Activated CD8-positive, alpha-beta memory T cell treated with anti-CD3 and anti-CD28 coated beads for 4 hours (primary cell): ENCODE results near the gene PI4K2A.

ENCODE experiments used
- DNase-seq, 2 donors: peaks; one replicate each; pipeline ENCODE4 v3.0.0-alpha.2; 2020; ENCODE audit warnings: low read depth in 2 of 2

The PI4K2A gene

DNA sequence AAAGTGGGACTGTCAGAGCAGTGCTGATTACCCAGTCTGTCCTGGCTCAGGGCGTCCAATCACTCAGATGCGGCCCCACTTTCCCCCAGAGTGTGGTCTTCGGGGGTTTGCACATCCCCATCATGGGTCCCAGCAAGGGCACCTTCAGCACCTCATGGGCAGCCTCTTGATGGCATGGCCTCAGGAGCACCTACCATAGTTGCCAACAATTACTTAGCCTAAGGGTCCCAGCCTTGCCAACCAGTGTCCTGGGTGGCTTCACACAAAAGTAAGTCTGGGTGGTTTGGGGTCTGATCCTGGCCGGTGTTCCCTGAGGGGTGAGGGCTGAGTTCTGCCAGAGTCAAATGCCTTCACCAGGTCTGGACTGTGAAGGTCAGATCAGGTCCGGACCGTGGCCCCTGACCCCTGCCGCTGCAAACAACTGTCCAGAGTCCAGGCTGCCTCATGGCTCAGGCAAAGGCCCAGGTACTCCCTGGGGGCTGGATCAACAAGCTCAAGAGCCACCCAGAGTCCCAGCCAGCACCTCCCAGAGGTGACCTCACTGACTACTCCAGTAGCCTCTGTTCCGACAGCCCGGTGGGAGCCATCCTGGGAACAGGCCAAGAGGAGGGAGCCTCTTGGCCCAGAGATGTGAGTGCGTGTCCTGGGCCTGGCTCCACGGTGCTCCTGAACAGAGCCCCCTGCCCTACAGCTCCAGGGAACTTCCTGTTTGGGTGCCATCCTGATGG is 66.8 kb downstream of the PI4K2A start:
- no peak for DNase-seq

DNA sequence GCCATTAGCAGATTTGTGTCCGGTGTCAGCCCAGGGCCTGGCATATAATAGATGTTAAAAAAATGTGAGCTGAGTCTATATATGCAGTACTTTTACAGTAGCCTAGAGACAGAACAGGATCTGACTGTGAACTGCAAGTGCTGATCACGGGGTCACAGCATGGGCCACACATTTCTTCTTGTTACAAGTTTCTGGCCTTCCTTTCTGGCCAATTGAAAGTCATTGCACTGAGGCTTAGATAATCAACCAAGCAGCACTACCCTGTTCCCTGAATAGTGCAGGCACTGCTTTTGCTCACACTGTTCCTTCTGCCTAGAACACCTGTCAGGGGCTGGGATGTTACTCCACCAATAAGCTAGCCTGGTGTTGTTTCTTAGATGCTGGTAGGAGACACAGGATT is 67.7 kb downstream of the PI4K2A start:
- DNase-seq, result no peak

DNA sequence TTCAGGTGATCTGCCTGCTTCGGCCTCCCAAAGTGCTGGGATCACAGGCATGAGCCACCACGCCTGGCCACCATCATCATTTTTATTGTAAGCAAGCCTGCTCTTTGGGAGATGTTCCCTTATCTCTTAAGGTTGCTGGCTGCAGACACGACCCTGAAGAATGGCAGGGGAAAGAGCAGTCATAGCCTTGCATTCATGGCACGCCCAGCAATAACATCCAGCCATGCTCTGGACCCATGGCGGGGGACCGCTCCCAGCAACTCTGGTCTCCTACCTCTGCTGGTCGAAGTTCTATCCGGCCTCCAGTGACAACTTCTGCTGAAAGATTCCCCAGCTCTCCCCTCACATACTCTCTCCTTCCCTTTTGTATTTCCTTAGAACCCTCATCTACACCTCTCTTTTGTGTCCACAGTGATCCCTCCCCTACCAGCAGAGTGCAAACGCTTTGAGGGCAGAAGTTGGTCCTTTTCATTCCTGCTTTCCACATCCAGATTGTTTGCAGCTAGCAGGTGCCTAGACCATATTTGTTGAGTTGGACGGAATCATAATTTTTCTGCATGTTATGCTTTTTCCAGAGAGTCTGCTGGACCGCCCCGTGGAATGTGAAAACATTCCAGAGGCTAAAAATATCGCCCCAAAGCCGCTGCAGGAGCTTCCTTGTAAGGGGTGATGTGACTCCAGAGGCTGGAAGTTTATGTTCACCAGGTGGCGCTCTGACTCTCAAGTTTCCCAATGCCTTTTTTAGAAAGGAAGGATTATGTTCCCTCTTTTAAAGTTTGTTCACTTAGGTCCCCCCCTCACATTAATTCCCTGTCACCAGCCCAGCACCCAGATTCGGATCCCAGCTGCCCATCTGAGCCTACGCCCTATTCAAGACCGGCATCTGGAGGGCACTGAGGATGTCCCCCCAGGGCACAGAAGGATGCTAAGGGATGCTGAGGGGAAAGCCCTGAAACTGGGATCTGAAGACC is 68.8 kb downstream of the PI4K2A start:
- DNase-seq, result no peak

DNA sequence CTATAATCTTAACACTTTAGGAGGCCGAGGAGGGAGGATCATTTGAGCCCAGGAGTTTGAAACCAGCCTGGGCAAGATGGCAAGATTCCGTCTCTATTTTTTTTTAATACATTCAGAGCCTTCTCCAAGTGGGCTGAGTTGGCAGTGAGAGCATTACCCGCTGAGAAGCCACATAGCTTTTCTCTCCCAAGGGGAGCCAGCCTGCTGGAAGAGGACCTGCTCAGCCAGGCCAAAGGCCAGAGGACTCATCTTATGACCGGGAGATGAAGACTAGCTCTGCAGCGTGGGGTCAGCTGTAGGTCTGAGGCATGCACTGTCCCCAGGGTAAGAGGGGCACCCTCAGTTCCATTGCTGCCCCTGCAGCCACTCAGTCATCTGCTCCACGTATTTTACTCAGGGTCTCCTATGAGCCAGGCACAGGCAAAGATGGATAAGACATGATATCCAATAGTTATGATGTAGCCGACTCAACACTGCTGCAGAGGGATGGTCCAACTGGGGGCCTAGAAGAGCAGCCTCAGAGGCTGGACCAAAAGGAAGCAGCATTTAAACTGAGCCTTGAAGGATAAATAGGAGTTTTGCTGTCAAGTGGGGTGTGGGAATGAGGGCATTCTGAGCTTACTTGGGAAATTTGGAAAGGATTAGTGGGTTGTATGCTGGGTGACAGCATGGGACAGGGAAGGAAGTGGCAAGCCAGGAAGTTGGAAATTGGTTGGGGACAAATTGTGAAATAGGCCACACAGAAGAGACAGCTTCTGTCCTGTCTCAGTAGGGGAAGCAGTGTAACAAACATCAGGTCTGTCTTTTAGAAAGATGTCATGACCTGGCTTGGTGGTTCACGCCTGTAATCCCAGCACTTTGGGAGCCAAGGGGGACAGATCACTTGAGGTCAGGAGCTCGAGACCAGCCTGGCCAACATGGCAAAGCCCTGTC is 71.4 kb downstream of the PI4K2A start:
- DNase-seq, result no peak

DNA sequence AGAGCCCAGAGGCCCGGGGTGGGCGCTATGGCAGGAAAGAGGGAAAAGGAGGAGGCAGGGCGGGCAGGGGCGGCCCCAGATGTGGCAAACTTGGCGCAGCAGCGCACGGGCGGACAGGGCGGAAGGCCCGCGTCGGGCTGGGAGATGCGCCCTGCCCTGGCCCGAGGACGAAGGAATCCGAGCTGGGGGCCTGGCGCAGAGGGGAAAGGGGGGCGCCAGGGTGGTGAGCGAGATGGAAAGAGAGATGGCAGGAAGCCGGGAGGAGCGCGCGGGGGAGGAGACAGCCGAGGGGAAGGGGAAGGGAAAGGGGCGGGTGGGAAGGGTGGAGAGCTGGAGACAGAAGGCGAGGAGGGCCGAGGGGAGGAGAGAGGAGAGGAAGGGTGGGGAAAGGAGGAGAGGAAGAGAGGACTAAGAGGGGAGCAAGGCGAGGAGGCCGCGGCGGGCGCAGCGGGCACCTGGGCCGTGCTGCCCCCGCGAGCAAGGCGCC is 72.9 kb downstream of the PI4K2A start, which contains the start of gene MARVELD1:
MARVELD1 (plus strand) TSS at position 392 of the 487 bp plus-strand sequence. CDS start 147 bp downstream, outside the sequence.
- no peak for DNase-seq

DNA sequence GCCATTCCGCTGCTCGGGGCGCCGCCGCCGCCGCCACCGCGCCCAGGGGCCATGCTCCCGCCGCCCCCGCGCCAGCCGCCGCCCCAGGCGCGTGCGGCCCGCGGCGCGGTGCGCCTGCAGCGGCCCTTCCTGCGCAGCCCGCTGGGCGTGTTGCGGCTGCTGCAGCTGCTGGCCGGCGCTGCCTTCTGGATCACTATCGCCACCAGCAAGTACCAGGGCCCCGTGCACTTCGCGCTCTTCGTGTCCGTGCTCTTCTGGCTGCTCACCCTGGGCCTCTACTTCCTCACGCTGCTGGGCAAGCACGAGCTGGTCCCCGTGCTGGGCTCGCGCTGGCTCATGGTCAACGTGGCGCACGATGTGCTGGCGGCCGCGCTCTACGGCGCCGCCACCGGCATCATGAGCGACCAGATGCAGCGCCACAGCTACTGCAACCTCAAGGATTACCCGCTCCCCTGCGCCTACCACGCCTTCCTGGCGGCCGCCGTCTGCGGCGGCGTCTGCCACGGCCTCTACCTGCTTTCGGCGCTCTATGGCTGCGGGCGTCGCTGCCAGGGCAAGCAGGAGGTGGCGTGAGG is 73.4 kb downstream of the PI4K2A start:
- peak in 1 of 2 donors; percentile 5 for DNase-seq

DNA sequence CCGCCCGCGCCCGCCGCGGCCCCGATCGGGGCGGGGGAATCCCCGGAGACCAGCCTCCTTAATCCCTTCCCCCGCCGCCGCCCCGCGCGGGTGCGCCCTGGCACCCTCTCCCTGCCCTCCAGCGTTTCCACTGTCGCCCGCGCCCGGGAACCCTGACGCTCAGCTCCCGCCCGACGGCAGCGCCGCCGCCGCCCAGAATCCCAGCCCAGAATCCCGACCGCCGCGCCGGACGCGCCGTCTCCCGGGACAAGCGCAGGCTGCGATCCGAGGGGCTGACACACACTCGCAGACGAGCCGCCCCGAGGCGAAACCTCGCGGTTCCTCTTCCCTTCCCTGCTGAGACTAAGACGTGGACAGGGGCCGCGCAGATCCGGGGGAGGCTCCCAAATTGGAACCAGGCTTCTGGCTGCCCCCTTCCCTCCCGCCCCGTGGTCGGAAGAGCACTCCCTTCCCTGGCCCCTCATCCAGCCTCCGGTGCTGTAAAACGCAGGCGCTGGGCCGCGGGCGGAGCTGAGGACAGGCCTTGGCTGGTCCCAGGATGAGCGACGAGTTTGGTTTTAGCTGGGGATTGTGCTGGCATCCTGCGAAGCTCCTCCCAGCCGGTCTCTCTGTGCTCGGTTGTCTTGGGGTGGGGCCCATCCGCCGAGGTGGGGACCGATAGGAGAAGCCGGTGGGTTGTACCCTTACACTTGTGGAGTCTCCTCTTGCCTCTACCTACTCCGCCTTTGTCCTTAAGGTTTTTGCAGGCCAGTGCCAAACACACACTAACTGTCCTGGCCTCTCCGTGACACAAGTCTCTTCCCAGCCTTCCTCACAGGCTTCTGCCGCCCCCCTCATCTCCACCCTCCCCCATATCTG is 74.2 kb downstream of the PI4K2A start:
- DNase-seq, result no peak

DNA sequence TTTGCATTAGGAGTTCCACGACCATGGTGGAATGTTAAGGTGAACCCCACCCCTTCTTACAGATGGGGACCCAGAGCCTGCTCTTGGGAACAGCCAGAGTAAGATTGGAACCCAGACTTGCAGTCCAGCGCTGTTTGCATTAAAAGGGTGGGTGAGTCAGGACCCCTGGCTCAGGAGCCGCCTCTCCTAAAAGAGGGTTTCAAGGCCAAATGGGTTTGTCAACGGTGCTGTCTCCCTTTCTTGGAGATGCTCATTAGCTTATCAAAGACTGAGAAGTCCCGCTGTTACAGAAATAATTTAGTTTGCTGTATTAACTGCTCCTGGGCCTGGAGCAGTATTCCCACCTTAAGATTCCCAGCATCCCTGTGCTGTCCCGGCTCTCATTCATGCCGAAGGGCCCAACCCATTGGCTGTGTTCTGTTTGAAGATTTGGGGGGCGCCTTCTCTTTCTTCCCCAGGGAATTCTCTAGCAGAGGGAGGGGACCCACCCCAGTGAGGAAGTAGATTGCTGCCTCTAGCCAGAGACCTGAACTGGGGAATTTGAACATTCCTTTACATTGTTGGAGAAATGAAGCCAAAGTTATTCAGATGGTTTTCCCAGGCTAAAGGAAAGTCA is 74.9 kb downstream of the PI4K2A start:
- DNase-seq, result no peak

DNA sequence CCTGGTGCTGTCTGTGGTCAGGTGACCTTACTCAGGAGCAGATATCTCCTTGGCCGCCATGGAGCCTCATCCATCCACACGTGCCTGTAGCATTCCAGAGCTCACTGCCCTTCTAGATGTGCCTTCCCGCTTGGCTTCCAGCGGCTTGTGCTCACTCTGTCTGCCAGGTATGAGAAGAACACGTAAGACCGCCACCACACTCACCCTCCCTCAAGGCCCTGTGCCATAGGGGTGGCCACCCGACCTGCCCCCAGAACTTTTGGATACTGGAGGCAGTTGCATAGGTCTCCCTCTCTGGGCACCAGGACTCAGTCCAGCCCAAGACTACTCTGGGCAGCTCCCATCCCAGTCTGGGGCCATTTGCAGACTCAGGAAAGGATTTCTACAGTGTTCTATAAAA is 77.2 kb downstream of the PI4K2A start:
- no peak for DNase-seq

DNA sequence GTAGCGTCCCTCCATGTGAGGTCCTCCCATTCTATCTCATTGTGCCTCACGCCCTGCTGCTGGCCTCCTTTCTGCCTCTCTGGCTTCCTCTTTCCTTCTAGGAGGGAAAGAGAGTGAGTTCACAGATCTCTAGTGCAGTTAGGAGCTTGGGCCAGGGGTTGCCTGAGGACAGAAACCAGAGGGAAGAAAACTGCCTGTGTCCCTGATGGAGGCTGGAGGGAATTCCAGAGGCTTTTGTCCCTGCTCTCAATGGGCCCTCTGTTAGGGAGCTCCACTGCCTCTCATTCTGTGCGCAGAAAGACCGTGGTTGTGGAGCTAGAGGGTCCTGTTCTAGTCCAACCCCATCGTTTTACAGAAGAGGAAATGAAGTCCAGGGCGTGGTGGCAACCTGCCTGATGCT is 77.7 kb downstream of the PI4K2A start:
- DNase-seq, result no peak

DNA sequence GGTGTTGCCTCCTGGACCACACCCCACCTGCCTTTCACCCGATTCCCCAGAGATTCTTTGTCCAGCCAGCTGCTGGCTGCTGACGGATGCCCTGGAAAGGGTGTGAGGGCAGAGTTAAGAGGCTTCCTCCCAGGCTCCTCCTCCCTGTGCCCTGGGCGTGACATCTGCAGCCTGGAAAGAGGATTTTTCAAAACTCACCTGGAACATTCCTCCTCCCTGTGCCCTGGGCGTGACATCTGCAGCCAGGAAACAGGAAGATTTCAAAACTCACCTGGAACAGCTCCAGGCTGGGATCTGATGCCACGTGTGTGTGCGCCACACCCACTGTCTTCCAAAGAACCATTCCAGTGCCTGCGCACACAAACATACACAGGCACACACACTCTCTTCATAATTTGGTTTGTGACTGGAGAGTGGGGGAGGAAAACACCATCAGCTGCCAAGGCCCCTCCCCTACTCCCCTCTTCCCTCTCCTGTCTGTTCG is 78.2 kb downstream of the PI4K2A start:
- DNase-seq, result no peak

DNA sequence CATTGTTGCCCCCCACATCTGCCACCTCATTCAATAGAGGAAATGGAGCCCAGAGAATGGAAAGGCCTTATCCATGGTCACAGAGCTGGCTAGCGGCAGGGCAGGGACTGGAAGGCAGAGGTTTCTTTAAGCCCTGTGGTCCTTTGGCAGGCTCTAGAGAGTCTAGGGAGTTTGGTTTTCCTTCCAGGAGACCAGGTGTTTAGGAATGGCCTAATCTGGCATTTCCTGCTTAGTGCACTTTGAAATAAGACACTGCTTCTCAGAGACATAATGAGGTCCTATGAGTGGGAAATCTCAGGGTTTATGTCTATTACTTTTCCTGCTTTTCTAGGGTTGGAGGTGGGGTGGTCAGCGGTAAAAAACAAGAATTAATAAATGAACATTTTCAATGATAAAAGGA is 79.1 kb downstream of the PI4K2A start:
- no peak for DNase-seq

DNA sequence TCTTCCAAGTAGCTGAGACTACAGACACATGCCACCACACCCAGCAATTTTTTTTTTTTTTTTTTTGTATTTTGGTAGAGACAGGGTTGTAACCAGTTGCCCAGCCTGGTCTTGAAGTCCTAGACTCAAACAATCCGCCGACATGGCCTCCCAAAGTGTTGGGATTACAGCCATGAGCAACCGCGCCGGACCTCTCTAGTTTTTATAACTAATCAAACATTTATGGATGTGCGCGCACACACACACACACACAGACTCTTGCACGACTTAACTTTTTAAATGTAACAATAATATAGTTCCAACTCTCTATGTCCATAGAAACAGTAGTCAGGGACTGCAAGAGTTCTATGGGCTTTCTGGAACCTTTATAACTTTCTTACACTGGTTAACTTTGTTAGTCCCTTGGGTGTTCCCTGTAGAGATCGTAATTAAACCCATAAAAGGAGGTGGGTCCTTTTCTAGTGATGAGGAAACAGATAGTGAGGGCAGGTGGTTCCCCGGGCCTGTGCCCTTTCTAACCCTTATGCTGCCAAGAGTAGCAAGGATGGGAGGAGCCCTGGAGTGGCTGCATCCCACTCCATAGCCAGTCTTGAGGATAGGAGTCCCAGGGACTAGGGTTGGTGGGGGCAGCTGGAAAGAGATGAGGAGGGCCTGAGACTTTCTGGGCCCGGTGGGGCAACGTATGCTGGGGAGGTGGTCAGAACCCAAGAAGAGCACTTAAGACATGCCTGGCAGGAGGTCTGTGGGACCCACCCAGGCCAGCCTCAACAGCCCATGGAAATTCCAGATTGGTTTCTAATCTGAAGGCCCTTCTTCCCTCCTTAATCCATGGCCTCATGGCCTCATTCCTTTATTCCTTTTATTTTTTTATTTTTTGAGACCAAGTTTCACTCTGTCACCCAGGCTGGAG is 81.7 kb downstream of the PI4K2A start:
- DNase-seq, result no peak

DNA sequence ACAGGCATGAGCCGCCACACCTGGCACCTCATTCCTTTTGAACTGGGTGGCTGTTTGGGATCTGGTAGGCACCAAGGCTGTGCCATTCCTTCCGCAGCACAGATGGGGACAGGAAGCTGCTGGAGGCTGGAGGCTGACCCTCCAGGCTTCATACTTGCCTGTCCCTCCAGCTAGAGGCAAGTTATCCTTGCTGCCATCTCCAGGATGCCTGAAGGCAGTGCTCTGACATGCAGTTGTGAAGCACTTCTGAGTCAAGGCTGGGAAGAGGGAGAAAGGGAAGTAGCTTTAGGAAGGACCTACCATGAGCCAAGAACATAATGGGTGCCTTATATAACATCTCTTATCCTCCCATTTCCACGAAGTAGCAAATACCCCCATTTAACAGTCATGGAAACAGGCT is 82.5 kb downstream of the PI4K2A start:
- no peak for DNase-seq

DNA sequence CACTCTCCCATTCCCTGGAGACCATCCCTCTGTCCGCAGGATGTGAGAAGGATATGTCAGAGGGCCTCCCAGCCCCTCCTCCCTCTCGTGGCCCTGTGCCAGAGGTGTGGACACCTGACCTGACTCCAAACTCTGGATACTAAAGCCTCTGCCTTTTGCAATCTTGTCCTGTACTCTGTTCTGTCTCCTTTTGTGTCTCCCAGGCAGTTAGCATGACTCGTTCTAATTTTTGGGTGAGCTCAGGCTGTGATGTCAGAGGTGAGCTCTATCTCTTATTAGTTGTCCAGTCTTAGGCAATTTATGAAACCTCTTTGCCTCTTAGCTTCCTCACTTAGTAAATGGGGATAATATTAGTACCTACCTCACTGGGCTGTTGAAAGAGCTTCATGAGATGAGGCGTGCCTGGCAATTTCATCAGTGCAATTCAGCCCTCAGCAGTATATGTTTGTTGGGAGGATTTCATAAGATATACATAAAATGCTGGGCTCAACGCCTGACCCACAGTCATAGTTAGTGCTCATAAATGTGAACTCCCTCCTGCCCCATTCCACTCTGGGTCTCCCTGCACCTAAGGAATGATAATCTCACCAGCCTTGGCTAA is 84.0 kb downstream of the PI4K2A start:
- DNase-seq, result no peak
